ENCODE data around the gene ABHD17A.

DNA sequence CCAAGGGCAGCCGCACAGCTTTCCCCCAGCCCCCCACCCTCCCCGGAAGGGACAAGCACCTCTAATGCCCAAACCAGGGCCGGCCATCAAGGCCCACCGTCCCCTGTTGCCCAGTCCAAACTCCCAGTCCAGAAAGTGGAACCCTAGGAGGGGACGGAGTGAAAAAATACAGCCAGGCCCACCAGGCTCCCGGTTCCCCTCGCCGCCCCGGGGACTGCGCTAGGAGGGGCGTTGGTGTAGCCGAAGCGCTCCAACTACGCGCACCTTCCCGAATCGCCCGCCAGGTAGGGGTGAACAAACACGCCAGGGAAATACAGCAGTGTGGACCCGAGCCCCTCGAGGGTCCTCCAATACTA is 23.2 kb downstream of the ABHD17A start:
- TF ChIP-seq NR2C2 (CRISPR knock-in tag; IDR thresholded peaks at IDR 0.05) (no peak), NR3C1 (CRISPR knock-in tag; conservative IDR thresholded peaks at IDR 0.05; ENCODE audit: low read depth) (no peak), MYBL2 (CRISPR knock-in tag; IDR thresholded peaks at IDR 0.05) (no peak)
- TF ChIP-seq, protein P1, sequence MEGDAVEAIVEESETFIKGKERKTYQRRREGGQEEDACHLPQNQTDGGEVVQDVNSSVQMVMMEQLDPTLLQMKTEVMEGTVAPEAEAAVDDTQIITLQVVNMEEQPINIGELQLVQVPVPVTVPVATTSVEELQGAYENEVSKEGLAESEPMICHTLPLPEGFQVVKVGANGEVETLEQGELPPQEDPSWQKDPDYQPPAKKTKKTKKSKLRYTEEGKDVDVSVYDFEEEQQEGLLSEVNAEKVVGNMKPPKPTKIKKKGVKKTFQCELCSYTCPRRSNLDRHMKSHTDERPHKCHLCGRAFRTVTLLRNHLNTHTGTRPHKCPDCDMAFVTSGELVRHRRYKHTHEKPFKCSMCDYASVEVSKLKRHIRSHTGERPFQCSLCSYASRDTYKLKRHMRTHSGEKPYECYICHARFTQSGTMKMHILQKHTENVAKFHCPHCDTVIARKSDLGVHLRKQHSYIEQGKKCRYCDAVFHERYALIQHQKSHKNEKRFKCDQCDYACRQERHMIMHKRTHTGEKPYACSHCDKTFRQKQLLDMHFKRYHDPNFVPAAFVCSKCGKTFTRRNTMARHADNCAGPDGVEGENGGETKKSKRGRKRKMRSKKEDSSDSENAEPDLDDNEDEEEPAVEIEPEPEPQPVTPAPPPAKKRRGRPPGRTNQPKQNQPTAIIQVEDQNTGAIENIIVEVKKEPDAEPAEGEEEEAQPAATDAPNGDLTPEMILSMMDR (IDR thresholded peaks at IDR 0.05), result no peak
